LoVo (cell line): Measurements from ENCODE around the gene SUGCT.
A peak's percentile ranks its signal among the peaks of the same experiment; 100 is the strongest.
"Not testable (repeated sequence)": the region's sequence is repeated elsewhere in the genome, so short reads cannot be mapped to it uniquely, and the experiment has no call there.

Experiments
- DNase-seq: peaks from one replicate; pipeline ENCODE4 v3.0.0-alpha.2; 2016; ENCODE audit warnings: low spot score

SUGCT gene

GRCh38 chr7:40139891-40140290, 5.1 kb downstream of the SUGCT start:
- not testable (repeated sequence) for DNase-seq

DNA sequence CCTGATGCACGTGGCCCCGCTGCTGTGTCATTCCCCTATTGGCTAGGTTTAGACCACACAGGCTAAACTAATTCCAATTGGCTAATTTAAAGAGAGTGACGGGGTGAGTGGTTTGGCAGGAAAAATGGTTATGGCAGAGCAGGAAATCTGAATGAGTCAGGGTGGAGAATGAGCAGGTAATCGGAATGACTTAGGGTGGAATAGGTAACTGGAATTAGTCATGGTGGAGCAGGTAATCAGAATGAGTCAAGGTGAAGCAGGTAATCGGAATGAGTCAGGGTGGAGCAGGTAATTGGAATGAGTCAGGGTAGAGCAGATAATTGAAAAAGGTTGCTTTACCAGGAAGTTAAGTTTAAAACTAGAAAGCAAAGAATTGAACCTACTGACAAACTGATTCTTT, 7.1 kb downstream of the SUGCT start:
- peak; percentile 22 for DNase-seq

DNA sequence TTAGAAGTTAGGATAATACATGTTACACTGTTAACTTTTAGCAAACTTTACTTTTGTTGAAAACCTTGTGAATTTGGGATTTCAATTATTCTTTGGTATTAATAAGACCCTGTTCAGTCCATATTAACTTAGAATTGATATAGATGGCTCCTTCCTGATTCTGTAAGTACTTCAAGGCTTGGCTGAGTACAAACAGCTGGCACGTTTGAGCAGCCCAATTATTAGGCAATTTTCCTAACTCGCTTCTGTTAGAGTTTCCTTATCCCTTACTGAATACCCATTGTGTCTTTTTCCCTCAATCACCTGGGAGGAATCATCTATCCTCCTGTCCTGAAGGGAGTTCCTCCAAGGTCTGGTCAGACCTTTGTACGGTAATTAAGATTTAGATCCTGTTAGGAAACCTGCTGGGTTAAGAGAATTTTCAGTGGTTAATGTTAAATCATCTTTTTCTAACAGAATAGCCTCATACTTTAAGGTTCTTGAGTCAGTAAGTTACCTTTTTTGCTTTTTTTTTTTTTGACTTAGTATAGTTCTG, 10.9 kb downstream of the SUGCT start:
- not testable (repeated sequence) for DNase-seq

DNA sequence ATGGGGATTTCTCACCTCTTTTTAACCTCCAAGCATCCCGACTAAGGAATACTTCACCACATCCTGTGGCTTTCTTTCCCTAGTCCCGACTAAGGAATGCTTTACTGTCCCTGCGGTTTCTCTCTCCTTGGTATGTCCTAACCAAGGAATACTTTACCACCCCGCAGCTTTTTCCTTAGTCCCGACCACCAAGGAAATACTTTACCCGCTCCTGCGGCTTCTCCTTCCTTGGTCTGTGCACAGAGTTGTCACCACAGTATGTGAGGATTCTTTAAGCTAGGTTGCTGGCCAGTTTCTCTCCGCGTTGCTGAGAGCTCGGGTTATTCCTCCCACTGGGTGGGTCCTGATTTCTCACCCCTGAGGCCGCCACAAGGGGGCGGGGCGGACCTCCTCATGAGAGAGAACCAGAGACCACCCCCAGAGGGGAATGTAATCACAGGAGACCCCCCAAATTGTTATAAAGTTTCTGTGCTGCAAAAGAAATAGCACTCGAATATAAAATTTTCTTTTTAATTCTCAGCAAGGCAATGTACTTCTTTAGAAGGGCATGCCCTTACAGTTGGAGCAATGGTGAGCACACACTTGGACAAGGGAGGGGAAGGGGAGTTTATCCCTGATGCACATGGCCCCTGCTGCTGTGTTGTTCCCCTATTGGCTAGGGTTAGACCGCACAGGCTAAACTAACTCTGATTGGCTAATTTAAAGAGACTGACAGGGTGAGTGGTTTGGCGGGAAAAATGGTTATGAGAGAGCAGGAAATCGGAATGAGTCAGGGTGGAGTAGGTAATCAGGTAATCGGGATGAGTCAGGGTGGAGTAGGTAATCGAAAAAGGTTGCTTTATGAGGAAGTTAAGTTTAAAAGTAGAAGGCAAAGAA, 12.8 kb downstream of the SUGCT start:
- no peak for DNase-seq

DNA sequence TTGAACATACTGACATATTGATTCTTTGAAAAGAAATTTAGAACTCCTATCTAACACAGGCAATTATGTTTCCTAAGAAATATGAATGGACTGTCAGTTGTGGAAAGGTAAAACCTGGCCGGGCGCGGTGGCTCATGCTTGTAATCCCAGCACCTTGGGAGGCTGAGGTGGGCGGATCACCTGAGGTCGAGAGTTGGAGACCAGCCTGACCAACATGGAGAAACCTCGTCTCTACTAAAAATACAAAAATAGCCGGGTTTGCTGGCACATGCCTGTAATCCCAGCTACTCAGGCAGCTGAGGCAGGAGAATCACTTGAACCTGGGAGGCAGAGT, 13.4 kb downstream of the SUGCT start:
- DNase-seq = not testable (repeated sequence)

DNA sequence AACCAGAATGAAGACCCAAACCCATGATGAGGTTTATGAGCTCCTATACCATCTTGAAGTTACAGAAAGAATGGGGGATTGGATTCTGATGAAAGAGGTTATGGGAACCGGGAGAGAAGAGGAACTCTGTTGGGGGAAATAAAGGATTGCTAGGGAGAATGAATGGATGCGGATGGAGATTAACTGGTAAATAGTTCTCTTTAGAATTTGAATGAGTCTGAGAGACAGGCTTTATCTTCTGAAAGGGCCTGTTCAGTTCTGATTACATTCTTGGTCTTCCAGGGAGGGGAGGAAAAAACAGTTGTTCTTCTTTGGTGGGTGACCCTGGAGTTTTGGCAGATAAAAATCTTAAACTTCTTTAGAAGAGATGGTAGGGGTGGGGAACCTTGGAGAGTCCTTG, 13.9 kb downstream of the SUGCT start:
- DNase-seq = no peak

DNA sequence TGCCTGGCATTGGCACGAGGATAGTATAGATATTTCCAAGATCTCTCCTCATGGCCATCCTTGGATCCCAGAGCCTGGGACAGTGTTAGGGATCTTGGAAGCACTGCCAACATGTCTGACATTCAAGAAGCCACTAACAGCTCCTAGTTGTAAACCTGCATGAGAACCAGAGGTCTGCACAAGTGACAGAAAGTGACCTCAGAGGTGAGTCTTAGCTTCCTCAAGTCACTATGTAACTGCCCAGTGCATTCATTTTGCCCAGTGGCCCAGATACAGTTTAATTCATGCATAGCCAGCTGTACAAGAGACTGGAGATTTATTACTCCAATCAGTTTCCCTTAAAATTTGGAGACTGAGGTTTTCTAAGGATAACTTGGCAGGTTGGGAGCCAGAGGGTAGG, 16.7 kb downstream of the SUGCT start:
- DNase-seq = no peak

- DNase-seq = peak; percentile 58
These were observed 22.2 kb downstream of the SUGCT start for GRCh38 chr7:40156988-40157387.

DNA sequence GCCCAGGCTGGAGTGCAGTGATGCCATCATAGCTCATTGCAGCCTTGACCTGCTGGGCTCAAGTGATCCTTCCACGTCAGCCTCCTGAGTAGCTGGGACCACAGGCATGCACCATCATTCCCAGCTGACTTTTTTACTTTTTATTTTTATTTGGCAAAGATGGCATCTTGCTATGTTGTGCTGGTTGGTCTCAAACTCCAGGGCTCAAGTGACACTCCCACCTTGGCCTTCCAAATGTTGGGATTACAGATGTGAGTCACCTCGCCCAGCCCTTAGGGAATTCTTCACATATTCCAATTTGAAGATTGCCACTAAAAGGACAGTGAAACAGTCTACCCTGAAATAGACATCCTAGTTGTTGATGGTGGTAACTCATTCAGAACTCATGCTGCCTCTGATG, 27.7 kb downstream of the SUGCT start:
- DNase-seq = no peak

GRCh38 chr7:40165216-40165615, 30.4 kb downstream of the SUGCT start:
- DNase-seq = no peak

DNA sequence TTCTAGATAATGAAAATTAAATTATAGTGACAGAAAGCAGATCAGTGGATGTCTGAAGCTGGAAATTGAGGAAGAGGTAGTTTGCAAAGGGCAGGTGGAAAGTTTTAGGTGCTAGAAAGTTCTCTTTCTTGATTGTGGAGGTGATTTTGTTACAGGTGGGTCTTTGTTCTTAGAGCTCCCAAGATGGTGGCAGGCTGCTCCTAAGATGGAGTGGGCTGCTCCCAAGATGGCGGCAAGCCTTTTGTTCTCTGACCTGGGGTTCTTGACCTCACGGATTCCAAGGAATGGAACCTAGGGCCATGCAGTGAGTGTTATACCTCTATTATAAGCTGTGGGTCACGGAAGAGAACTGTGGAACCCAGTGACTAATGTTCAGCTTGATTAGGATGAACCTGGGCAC, 32.5 kb downstream of the SUGCT start:
- no peak for DNase-seq

GRCh38 chr7:40168266-40168665, 33.5 kb downstream of the SUGCT start:
- not testable (repeated sequence) for DNase-seq

GRCh38 chr7:40173121-40173520, 38.3 kb downstream of the SUGCT start:
- DNase-seq = not testable (repeated sequence)

- not testable (repeated sequence) for DNase-seq
These were observed 40.5 kb downstream of the SUGCT start for GRCh38 chr7:40175256-40175655.

GRCh38 chr7:40175725-40176510, 41.1 kb downstream of the SUGCT start:
- DNase-seq = no peak

DNA sequence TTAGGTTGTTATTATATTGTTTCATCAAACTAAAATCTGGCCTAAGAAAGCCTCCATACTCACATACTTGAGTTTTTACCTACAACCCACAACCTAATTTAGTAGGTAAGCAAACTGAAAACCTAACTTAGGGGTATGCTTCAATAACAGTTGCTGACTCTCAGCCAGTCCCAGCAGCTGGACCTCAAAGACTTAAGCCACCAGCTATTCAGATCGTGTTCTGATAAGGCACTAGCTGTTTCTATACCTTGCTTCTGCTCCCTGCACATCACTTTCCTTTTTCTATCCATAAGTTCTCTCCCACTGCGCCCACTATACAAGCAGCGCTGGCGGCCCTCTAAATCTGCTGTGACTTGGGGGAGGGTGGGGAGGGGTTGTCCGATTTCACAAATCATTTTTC, 42.3 kb downstream of the SUGCT start:
- no peak for DNase-seq

DNA sequence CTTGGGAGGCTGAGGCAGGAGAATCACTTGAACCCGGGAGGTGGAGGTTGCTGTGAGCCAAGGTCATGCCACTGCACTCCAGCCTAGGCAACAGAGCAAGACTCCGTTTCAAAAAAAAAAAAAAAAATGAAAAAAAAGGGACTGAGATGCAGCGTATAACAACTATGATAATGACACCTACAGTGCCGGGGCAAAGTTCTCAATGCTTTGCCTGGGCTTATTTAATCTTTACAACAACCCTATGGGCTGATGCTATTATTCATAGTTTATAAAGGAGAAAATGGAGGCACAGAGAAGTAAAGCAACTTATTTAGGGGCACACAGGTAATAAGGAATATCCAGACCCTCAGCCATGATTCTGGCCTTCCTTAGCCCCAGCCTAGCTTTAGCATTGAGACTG, 47.6 kb downstream of the SUGCT start:
- no peak for DNase-seq

DNA sequence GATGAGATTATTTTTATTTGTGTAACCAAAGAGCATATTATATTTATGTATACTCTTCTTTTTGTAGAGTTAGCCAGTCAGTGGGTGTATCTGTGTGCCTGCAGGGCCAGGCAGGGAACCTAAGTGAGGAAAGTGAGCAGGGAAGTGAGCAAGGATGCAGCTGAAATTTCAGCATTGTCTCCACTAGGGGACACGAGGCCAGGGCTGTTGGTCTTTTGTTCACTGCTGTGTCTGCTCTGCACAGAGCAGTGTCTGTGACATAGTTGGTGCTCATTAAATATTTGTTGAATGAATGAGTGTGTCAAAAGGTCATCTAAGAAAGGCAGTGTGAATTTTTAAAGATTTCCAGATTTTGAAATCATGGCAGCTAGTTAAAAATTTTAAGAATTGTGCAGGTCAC, 51.8 kb downstream of the SUGCT start:
- DNase-seq = no peak

- DNase-seq = no peak
These were observed 57.2 kb downstream of the SUGCT start for GRCh38 chr7:40192036-40192435.

DNA sequence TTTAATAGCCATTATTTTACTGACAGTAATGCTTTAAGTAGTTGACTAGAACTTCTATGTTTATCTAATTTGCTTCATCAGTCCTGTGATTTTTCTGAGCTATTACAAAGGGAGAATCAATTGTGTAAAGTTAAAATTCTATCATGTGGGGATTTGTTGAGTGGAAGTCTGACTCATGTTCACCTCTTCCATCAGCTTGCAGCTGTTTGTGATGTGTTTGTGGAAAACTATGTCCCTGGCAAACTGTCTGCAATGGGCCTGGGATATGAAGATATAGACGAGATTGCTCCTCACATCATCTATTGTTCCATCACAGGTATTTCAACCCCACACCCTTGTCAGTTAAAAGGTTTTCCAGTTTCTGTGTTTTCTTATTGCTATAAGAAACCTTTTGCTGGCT, 59.9 kb downstream of the SUGCT start:
- DNase-seq = no peak

DNA sequence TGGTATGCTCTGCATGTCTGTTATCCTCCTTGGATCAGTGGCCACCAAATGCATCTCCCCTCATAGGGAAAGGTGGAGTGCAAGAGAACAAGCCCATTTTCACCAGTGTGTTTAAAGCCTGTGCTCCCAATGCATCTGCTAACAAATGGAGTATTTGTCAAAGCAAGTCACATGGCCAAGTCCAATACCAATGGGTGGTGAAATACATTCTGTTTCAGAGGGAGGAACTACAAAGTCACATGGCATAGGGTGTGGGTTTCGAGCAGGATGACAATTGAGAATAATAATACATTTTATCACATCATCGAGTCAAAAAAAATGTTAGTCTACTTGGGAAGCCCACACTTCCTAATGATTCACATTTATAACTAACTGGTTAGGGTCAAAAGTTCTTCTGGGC, 62.7 kb downstream of the SUGCT start:
- no peak for DNase-seq

DNA sequence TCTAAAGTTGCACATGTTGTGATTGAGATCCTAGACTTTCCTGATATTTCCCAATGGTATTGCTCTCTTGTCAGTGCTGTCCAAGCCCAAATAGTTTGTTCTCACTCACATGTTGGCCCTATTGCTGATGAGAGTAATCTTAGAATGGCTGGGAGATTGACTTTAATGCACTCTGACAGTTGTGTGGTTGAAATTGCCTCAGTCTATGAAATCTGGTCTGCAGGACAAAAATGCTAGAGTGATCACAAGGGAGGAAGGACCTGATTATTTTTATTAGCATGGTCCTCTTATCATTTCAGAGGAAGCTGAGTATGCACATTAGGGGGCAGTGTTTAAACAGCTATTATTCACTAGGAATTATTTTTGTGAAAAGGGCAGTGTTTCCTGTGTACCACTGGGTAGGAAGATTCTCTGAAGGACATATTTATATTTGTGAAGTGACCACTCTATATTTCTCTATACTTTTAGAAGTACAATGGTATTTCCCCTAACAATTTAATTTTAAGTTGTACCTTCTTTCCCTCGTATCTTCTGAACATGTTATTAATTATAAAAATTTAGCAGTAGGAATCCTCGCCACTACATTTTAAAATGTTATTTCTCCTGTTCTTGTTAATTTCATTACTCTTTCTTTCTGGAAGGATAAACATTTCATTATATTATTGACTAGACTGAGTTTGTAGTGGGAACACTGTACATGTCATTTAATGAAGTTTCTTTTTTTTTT, 64.4 kb downstream of the SUGCT start:
- no peak for DNase-seq

- DNase-seq = no peak
These were observed 66.0 kb downstream of the SUGCT start for GRCh38 chr7:40200791-40201190.
